ENCODE data around the gene GPR78.
A peak's percentile ranks its signal among the peaks of the same experiment; 100 is the strongest.

GPR78 gene

DNA sequence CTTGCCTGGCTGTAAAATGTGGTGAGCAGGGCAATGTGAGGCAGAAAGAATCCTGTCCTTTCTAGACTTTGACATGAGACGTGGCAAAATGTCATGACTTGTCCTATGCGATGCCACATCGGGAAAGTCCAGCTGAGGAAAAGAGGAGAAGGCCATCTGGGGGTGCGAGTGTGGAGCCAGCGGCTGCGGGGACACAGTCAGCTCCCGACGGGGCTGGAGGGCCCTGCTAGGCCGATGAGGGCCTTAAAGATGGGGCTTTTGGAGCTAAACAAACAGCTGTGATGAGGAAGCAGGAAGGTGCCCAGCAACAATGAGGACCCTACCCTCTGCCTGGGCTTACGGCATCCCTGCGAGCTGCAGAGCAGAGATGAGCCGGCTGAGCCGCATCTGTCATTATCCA is 20.1 kb downstream of the GPR78 start:
- H3K9ac ChIP-seq (ENCODE audit: low read length), result no peak overlapping the region
- no peak overlapping the region for H3K23ac ChIP-seq (ENCODE audit: low read length)
- H2BK120ac ChIP-seq (ENCODE audit: insufficient read depth, low read length, poor library complexity), result no peak overlapping the region
- no peak overlapping the region for H3K4me2 ChIP-seq (ENCODE audit: low read length)
- H3K27ac ChIP-seq (ENCODE audit: low read depth, low read length), result no peak overlapping the region
- H4K12ac ChIP-seq (ENCODE audit: low read depth, low read length), result no peak overlapping the region
- no peak overlapping the region for H3K14ac ChIP-seq (ENCODE audit: low read length)
- H4K91ac ChIP-seq (ENCODE audit: low read depth, low read length), result no peak overlapping the region
- no CpG with 5 or more reads among the region's 13 CpGs for WGBS (ENCODE audit: extremely low coverage, insufficient coverage, insufficient read length)
- no peak overlapping the region for H2BK5ac ChIP-seq (ENCODE audit: low read depth, low read length, poor library complexity)
- H2AFZ ChIP-seq (ENCODE audit: insufficient read depth, low read length, poor library complexity), result no peak overlapping the region
- H2AK5ac ChIP-seq (ENCODE audit: low read length), result no peak overlapping the region
- H2BK12ac ChIP-seq (ENCODE audit: low read length), result no peak overlapping the region
- no peaks in the 10 kb centered on the region for H3K27me3 ChIP-seq (ENCODE audit: insufficient read depth, low read length)
- peaks cover 11 to 16% of the 10 kb centered on the region in 2 experiments for H3K4me1 ChIP-seq (ENCODE audit: control insufficient read depth in 1 of 2, insufficient read depth in 2 of 2, low read length in 2 of 2)
- no peaks in the 10 kb centered on the region for H3K9me3 ChIP-seq (ENCODE audit: insufficient read depth, low read depth, low read length)
- H3K4ac ChIP-seq (ENCODE audit: low read depth, low read length), result no peak overlapping the region
- H3K4me3 ChIP-seq (ENCODE audit: low read depth, low read length), result no peak overlapping the region
- no peak overlapping the region for H4K8ac ChIP-seq (ENCODE audit: low read depth, low read length)
- H3K79me1 ChIP-seq (ENCODE audit: low read length), result peaks cover 4% of the 10 kb centered on the region
- H3K36me3 ChIP-seq (ENCODE audit: control insufficient read depth in 1 of 2, insufficient read depth in 2 of 2, low read length in 2 of 2), result peaks cover 72 to 77% of the 10 kb centered on the region in 2 experiments
- H3K18ac ChIP-seq (ENCODE audit: low read length), result no peak overlapping the region
- DNase-seq, result no peak
- peaks cover 3% of the 10 kb centered on the region for H3K79me2 ChIP-seq (ENCODE audit: control insufficient read depth, insufficient read depth, low read length, poor library complexity)

DNA sequence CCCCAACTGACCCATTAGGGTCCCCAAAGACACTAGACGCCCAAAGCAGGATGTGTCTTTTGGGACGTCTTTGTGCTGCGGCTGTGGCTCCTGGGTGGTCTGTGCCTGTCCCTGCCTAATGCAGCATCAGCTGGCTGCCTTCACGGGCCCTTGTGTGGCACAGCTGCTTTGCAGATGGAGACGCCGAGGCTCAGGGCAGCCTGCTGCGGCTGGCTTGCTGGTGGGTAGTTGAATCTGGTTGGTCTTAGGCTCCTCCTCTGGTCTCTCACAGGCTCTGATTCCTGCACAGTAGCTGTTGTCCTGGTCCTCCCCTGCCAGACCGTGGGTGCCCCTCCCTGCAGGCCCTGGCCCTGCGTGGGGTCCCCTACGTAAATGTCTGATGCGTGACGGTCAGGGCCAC is 20.5 kb downstream of the GPR78 start:
- H3K9ac ChIP-seq (ENCODE audit: low read length), result no peak overlapping the region
- peaks cover 2% of the 10 kb centered on the region for H3K79me1 ChIP-seq (ENCODE audit: low read length)
- no peak overlapping the region for H2AFZ ChIP-seq (ENCODE audit: insufficient read depth, low read length, poor library complexity)
- WGBS (ENCODE audit: extremely low coverage, insufficient coverage, insufficient read length), result no CpG with 5 or more reads among the region's 12 CpGs
- no peak for DNase-seq
- no peaks in the 10 kb centered on the region for H3K9me3 ChIP-seq (ENCODE audit: insufficient read depth, low read depth, low read length)
- H3K14ac ChIP-seq (ENCODE audit: low read length), result no peak overlapping the region
- H3K4me1 ChIP-seq (ENCODE audit: control insufficient read depth in 1 of 2, insufficient read depth in 2 of 2, low read length in 2 of 2), result peaks cover 8 to 12% of the 10 kb centered on the region in 2 experiments
- no peak overlapping the region for H2BK120ac ChIP-seq (ENCODE audit: insufficient read depth, low read length, poor library complexity)
- H3K27me3 ChIP-seq (ENCODE audit: insufficient read depth, low read length), result no peaks in the 10 kb centered on the region
- no peak overlapping the region for H2BK5ac ChIP-seq (ENCODE audit: low read depth, low read length, poor library complexity)
- no peak overlapping the region for H4K12ac ChIP-seq (ENCODE audit: low read depth, low read length)
- peaks cover 70 to 76% of the 10 kb centered on the region in 2 experiments for H3K36me3 ChIP-seq (ENCODE audit: control insufficient read depth in 1 of 2, insufficient read depth in 2 of 2, low read length in 2 of 2)
- no peak overlapping the region for H4K8ac ChIP-seq (ENCODE audit: low read depth, low read length)
- H3K79me2 ChIP-seq (ENCODE audit: control insufficient read depth, insufficient read depth, low read length, poor library complexity), result peaks cover 2% of the 10 kb centered on the region
- no peak overlapping the region for H4K91ac ChIP-seq (ENCODE audit: low read depth, low read length)
- no peak overlapping the region for H3K23ac ChIP-seq (ENCODE audit: low read length)
- H3K4me2 ChIP-seq (ENCODE audit: low read length), result no peak overlapping the region
- no peak overlapping the region for H2BK12ac ChIP-seq (ENCODE audit: low read length)
- H3K4me3 ChIP-seq (ENCODE audit: low read depth, low read length), result no peak overlapping the region
- H3K27ac ChIP-seq (ENCODE audit: low read depth, low read length), result no peak overlapping the region
- no peak overlapping the region for H3K4ac ChIP-seq (ENCODE audit: low read depth, low read length)
- no peak overlapping the region for H3K18ac ChIP-seq (ENCODE audit: low read length)
- H2AK5ac ChIP-seq (ENCODE audit: low read length), result no peak overlapping the region

DNA sequence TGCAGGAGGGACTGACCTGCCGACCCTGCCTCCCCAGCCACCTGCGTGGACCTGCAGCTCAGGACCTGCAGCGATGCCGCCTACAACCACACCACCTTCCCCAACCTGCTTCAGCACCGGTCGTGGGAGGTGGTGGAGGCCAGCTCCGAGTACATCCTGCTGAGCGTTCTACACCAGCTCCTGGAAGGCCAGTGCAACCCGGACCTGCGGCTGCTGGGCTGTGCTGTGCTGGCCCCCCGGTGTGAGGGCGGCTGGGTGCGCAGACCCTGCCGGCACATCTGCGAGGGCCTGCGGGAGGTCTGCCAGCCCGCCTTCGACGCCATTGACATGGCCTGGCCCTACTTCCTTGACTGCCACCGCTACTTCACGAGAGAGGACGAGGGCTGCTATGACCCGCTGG is 20.9 kb downstream of the GPR78 start:
- Histone ChIP-seq H3K4me2 (ENCODE audit: low read length) (no peak overlapping the region), H3K4me1 (ENCODE audit: control insufficient read depth in 1 of 2, insufficient read depth in 2 of 2, low read length in 2 of 2) (peaks cover 8 to 11% of the 10 kb centered on the region in 2 experiments), H3K9ac (ENCODE audit: low read length) (no peak overlapping the region), H2AK5ac (ENCODE audit: low read length) (no peak overlapping the region), H3K9me3 (ENCODE audit: insufficient read depth, low read depth, low read length) (no peaks in the 10 kb centered on the region), H3K27ac (ENCODE audit: low read depth, low read length) (no peak overlapping the region), H3K4ac (ENCODE audit: low read depth, low read length) (no peak overlapping the region), H3K14ac (ENCODE audit: low read length) (no peak overlapping the region), H4K91ac (ENCODE audit: low read depth, low read length) (no peak overlapping the region), H4K8ac (ENCODE audit: low read depth, low read length) (no peak overlapping the region), H4K12ac (ENCODE audit: low read depth, low read length) (no peak overlapping the region), H3K79me2 (ENCODE audit: control insufficient read depth, insufficient read depth, low read length, poor library complexity) (peaks cover 2% of the 10 kb centered on the region), H3K4me3 (ENCODE audit: low read depth, low read length) (no peak overlapping the region), H2BK5ac (ENCODE audit: low read depth, low read length, poor library complexity) (no peak overlapping the region), H3K23ac (ENCODE audit: low read length) (no peak overlapping the region), H2BK120ac (ENCODE audit: insufficient read depth, low read length, poor library complexity) (no peak overlapping the region), H2AFZ (ENCODE audit: insufficient read depth, low read length, poor library complexity) (no peak overlapping the region), H3K18ac (ENCODE audit: low read length) (no peak overlapping the region), H3K79me1 (ENCODE audit: low read length) (peaks cover 2% of the 10 kb centered on the region), H3K27me3 (ENCODE audit: insufficient read depth, low read length) (no peaks in the 10 kb centered on the region), H2BK12ac (ENCODE audit: low read length) (no peak overlapping the region), H3K36me3 (ENCODE audit: control insufficient read depth in 1 of 2, insufficient read depth in 2 of 2, low read length in 2 of 2) (peaks cover 74 to 80% of the 10 kb centered on the region in 2 experiments)
- no peak for DNase-seq
- no CpG with 5 or more reads among the region's 23 CpGs for WGBS (ENCODE audit: extremely low coverage, insufficient coverage, insufficient read length)

DNA sequence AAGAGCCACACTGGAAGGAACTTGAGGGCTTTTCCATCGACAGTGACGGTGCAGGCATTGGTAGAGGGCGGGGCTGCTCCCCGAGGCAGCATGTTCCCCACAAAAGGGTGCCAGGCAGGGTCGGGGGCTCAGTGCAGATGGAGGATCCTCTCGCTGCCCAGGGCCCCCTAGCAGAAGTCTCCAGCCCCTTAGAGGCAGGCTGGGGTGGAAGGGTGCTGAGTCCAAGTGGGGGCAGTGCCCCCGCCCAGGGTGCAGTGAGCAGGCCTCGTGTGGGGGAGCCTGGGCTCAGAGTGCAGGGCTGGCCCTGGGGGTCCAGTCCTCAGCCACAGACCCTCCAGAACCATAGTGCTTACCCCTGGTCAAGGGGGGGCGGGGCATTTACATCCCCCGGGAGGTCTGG is 21.4 kb downstream of the GPR78 start:
- no peak for DNase-seq
- H3K9ac ChIP-seq (ENCODE audit: low read length), result no peak overlapping the region
- no peak overlapping the region for H3K4ac ChIP-seq (ENCODE audit: low read depth, low read length)
- H3K27ac ChIP-seq (ENCODE audit: low read depth, low read length), result no peak overlapping the region
- H2BK120ac ChIP-seq (ENCODE audit: insufficient read depth, low read length, poor library complexity), result no peak overlapping the region
- H2AFZ ChIP-seq (ENCODE audit: insufficient read depth, low read length, poor library complexity), result no peak overlapping the region
- H2BK12ac ChIP-seq (ENCODE audit: low read length), result no peak overlapping the region
- H3K27me3 ChIP-seq (ENCODE audit: insufficient read depth, low read length), result no peaks in the 10 kb centered on the region
- H4K8ac ChIP-seq (ENCODE audit: low read depth, low read length), result no peak overlapping the region
- H4K12ac ChIP-seq (ENCODE audit: low read depth, low read length), result peak overlapping the region; percentile 13
- no peak overlapping the region for H3K14ac ChIP-seq (ENCODE audit: low read length)
- peaks cover 8 to 10% of the 10 kb centered on the region in 2 experiments for H3K4me1 ChIP-seq (ENCODE audit: control insufficient read depth in 1 of 2, insufficient read depth in 2 of 2, low read length in 2 of 2)
- H3K79me1 ChIP-seq (ENCODE audit: low read length), result peaks cover 2% of the 10 kb centered on the region
- H3K18ac ChIP-seq (ENCODE audit: low read length), result no peak overlapping the region
- H3K79me2 ChIP-seq (ENCODE audit: control insufficient read depth, insufficient read depth, low read length, poor library complexity), result peaks cover 2% of the 10 kb centered on the region
- no peak overlapping the region for H3K23ac ChIP-seq (ENCODE audit: low read length)
- no peak overlapping the region for H3K4me2 ChIP-seq (ENCODE audit: low read length)
- H3K9me3 ChIP-seq (ENCODE audit: insufficient read depth, low read depth, low read length), result no peaks in the 10 kb centered on the region
- no peak overlapping the region for H4K91ac ChIP-seq (ENCODE audit: low read depth, low read length)
- peaks cover 76 to 81% of the 10 kb centered on the region in 2 experiments for H3K36me3 ChIP-seq (ENCODE audit: control insufficient read depth in 1 of 2, insufficient read depth in 2 of 2, low read length in 2 of 2)
- no peak overlapping the region for H2BK5ac ChIP-seq (ENCODE audit: low read depth, low read length, poor library complexity)
- H2AK5ac ChIP-seq (ENCODE audit: low read length), result no peak overlapping the region
- WGBS (ENCODE audit: extremely low coverage, insufficient coverage, insufficient read length), result no CpG with 5 or more reads among the region's 10 CpGs
- H3K4me3 ChIP-seq (ENCODE audit: low read depth, low read length), result no peak overlapping the region
